OCI-LY3 (cell line): ENCODE data around the gene TLN1.
A peak's percentile ranks its signal among the peaks of the same experiment; 100 is the strongest.

ENCODE experiments used
- H2AFZ ChIP-seq: fragments of 200-600, 300-600 bp; shearing (Covaris generic); 2 replicates; pipeline ENCODE4 v1.6.0; 2014; ENCODE audit warnings: antibody characterized with exemption, low read depth, low read length
- H3K27ac ChIP-seq: fragments of 200-600, 300-600 bp; sonication (generic); 2 replicates; pipeline ENCODE4 v1.5.1; 2014; ENCODE audit warnings: mild to moderate bottlenecking, low read length, moderate library complexity, mixed read lengths
- H3K27me3 ChIP-seq: fragments of 200-600, 300-600 bp; sonication (generic); 2 replicates; pipeline ENCODE4 v1.6.1; 2014; ENCODE audit warnings: low read depth, low read length, mixed read lengths
- H3K36me3 ChIP-seq: fragments of 200-600, 300-600 bp; sonication (generic); replicated peaks from 2 replicates; pipeline ENCODE3; 2014; ENCODE audit warnings: low read depth, low read length, mixed read lengths
- H3K4me1 ChIP-seq: fragments of 300-600, 200-600 bp; sonication (generic); 2 replicates; pipeline ENCODE4 v1.6.1; 2014; ENCODE audit warnings: low read length, mixed read lengths
- H3K4me2 ChIP-seq: fragments of 200-600, 300-600 bp; sonication (generic); 2 replicates; pipeline ENCODE4 v1.6.1; 2014; ENCODE audit warnings: low read length, mixed read lengths
- H3K4me3 ChIP-seq: fragments of 300-600, 200-600 bp; sonication (generic); 2 replicates; pipeline ENCODE4 v1.5.1; 2014; ENCODE audit warnings: antibody characterized with exemption, mild to moderate bottlenecking, low read length, moderate library complexity
- H3K79me2 ChIP-seq: fragments of 300-600, 200-600 bp; shearing (Covaris generic); 2 replicates; pipeline ENCODE4 v1.6.1; 2014; ENCODE audit warnings: mild to moderate bottlenecking, low read length, mixed read lengths
- H3K9ac ChIP-seq: fragments of 300-600, 200-600 bp; shearing (Covaris generic); 2 replicates; pipeline ENCODE4 v1.6.0; 2014; ENCODE audit warnings: mild to moderate bottlenecking, low read length, moderate library complexity
- H3K9me3 ChIP-seq: fragments of 200-600, 300-600 bp; shearing (Covaris generic); 2 replicates; pipeline ENCODE4 v1.6.1; 2014; ENCODE audit warnings: low read length, mixed read lengths; ENCODE audit not compliant: insufficient read depth
- H4K20me1 ChIP-seq: fragments of 200-600, 300-600 bp; sonication (generic); 2 replicates; pipeline ENCODE4 v1.6.1; 2016; ENCODE audit warnings: low read length, mixed read lengths; ENCODE audit not compliant: insufficient read depth
- CTCF ChIP-seq: fragments of 200-600, 300-600 bp; sonication (generic); IDR thresholded peaks from 2 replicates; pipeline ENCODE4 v1.5.1; 2014; ENCODE audit warnings: antibody characterized with exemption, low read length, low read depth
- EZH2phosphoT487 ChIP-seq: fragments of 200-600 bp; shearing (Covaris generic); IDR thresholded peaks from 2 replicates; pipeline ENCODE4 v1.6.1; 2018; ENCODE audit warnings: antibody characterized with exemption, mixed run types, low read depth

The TLN1 gene

GRCh38 chr9:35776018-35776417 is 44.0 kb upstream of the TLN1 start:
- H3K79me2 ChIP-seq, result no peaks in the 10 kb centered on the region
- no peak overlapping the region for H3K27ac ChIP-seq
- TF ChIP-seq EZH2phosphoT487 (no peak), CTCF (no peak)
- H3K4me3 ChIP-seq, result no peak overlapping the region
- H2AFZ ChIP-seq, result no peak overlapping the region
- H4K20me1 ChIP-seq, result no peaks in the 10 kb centered on the region
- H3K27me3 ChIP-seq, result no peaks in the 10 kb centered on the region
- no peak overlapping the region for H3K9ac ChIP-seq
- H3K9me3 ChIP-seq, result no peaks in the 10 kb centered on the region
- H3K4me2 ChIP-seq, result peak overlapping the region; percentile 13; the same call in 1 of the 2 replicates
- H3K36me3 ChIP-seq, result no peaks in the 10 kb centered on the region
- peaks cover 12% of the 10 kb centered on the region for H3K4me1 ChIP-seq

- no peak overlapping the region for H3K27ac ChIP-seq
- H2AFZ ChIP-seq, result no peak overlapping the region
- no peak overlapping the region for H3K4me3 ChIP-seq
- no peak for TF ChIP-seq EZH2phosphoT487
- no peaks in the 10 kb centered on the region for H4K20me1 ChIP-seq
- H3K9ac ChIP-seq, result no peak overlapping the region
- no peaks in the 10 kb centered on the region for H3K79me2 ChIP-seq
- no peak overlapping the region for H3K4me2 ChIP-seq
- no peaks in the 10 kb centered on the region for H3K36me3 ChIP-seq
- H3K27me3 ChIP-seq, result no peaks in the 10 kb centered on the region
- H3K9me3 ChIP-seq, result no peaks in the 10 kb centered on the region
- H3K4me1 ChIP-seq, result peaks cover 12% of the 10 kb centered on the region
Measured at GRCh38 chr9:35774907-35775635, 43.1 kb upstream of the TLN1 start.

GRCh38 chr9:35771943-35772342 is 39.9 kb upstream of the TLN1 start:
- Histone ChIP-seq H3K27me3 (no peaks in the 10 kb centered on the region), H3K9me3 (no peaks in the 10 kb centered on the region), H3K4me3 (no peak overlapping the region), H3K27ac (no peak overlapping the region), H3K36me3 (no peaks in the 10 kb centered on the region), H3K79me2 (no peaks in the 10 kb centered on the region), H3K4me2 (no peak overlapping the region), H3K9ac (no peak overlapping the region), H2AFZ (no peak overlapping the region), H3K4me1 (peaks cover 17% of the 10 kb centered on the region), H4K20me1 (no peaks in the 10 kb centered on the region)
- TF ChIP-seq CTCF, result no peak
- TF ChIP-seq EZH2phosphoT487, result no peak

GRCh38 chr9:35771534-35771933 is 39.5 kb upstream of the TLN1 start:
- no peak overlapping the region for H3K4me2 ChIP-seq
- H3K79me2 ChIP-seq, result no peaks in the 10 kb centered on the region
- H3K27ac ChIP-seq, result no peak overlapping the region
- no peaks in the 10 kb centered on the region for H3K9me3 ChIP-seq
- no peaks in the 10 kb centered on the region for H4K20me1 ChIP-seq
- H3K27me3 ChIP-seq, result no peaks in the 10 kb centered on the region
- TF ChIP-seq EZH2phosphoT487 (no peak), CTCF (no peak)
- peaks cover 19% of the 10 kb centered on the region for H3K4me1 ChIP-seq
- no peaks in the 10 kb centered on the region for H3K36me3 ChIP-seq
- no peak overlapping the region for H2AFZ ChIP-seq
- H3K9ac ChIP-seq, result no peak overlapping the region
- no peak overlapping the region for H3K4me3 ChIP-seq
